ENCODE measurements around the gene STRN3.

DNA sequence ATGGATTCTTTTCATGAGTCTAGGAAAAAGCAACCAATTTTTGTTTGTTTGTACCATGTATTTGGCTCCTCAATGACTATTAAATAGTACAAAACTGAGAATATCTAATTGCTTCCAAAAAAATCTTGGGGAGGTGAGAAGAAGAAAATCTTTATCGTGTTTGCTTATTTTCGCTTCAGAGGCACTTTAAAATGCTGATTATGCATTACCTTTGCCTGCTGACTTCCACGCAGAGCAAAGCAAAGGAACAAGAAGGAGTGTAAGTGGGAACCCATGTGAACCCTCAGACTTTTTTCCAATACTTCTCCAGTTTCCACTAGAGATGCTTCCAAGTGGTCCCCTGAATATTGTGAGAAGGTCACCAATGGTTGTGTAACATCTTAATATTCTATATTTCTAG lies 43.2 kb upstream of the STRN3 start:
- no peak for TF ChIP-seq POLR2A (IDR thresholded peaks at IDR 0.05)
- TF ChIP-seq, protein P1, sequence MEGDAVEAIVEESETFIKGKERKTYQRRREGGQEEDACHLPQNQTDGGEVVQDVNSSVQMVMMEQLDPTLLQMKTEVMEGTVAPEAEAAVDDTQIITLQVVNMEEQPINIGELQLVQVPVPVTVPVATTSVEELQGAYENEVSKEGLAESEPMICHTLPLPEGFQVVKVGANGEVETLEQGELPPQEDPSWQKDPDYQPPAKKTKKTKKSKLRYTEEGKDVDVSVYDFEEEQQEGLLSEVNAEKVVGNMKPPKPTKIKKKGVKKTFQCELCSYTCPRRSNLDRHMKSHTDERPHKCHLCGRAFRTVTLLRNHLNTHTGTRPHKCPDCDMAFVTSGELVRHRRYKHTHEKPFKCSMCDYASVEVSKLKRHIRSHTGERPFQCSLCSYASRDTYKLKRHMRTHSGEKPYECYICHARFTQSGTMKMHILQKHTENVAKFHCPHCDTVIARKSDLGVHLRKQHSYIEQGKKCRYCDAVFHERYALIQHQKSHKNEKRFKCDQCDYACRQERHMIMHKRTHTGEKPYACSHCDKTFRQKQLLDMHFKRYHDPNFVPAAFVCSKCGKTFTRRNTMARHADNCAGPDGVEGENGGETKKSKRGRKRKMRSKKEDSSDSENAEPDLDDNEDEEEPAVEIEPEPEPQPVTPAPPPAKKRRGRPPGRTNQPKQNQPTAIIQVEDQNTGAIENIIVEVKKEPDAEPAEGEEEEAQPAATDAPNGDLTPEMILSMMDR (IDR thresholded peaks at IDR 0.05): no peak
